Left hindlimb (tissue), 1 donor: Measurements from ENCODE around the gene TKTL2.

Experiments
- DNase-seq: peaks from one replicate; pipeline ENCODE4 v3.0.0-alpha.2; 2018

Gene TKTL2, protein sequence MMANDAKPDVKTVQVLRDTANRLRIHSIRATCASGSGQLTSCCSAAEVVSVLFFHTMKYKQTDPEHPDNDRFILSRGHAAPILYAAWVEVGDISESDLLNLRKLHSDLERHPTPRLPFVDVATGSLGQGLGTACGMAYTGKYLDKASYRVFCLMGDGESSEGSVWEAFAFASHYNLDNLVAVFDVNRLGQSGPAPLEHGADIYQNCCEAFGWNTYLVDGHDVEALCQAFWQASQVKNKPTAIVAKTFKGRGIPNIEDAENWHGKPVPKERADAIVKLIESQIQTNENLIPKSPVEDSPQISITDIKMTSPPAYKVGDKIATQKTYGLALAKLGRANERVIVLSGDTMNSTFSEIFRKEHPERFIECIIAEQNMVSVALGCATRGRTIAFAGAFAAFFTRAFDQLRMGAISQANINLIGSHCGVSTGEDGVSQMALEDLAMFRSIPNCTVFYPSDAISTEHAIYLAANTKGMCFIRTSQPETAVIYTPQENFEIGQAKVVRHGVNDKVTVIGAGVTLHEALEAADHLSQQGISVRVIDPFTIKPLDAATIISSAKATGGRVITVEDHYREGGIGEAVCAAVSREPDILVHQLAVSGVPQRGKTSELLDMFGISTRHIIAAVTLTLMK

DNA sequence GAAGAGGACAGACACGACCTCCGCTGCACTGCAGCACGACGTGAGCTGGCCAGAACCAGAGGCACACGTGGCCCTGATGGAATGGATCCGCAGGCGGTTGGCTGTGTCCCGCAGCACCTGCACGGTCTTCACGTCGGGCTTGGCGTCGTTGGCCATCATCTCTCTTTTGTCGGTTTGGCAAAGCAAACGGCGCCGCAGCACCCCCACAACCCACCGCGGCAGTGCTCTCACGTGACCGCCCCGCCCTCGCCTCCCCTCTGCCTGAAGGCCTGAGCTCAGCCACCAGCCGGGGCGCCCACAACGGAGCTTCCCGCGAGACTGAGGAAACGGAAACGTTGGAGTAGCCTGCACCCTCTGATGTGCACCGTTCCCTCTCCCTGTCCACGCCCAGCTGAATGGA is at the start of gene TKTL2:
TSS of gene TKTL2 (minus strand) at position 179 of the 400 bp plus-strand sequence. CDS start at position 159, 20 bp downstream.
- DNase-seq, result no peak

DNA sequence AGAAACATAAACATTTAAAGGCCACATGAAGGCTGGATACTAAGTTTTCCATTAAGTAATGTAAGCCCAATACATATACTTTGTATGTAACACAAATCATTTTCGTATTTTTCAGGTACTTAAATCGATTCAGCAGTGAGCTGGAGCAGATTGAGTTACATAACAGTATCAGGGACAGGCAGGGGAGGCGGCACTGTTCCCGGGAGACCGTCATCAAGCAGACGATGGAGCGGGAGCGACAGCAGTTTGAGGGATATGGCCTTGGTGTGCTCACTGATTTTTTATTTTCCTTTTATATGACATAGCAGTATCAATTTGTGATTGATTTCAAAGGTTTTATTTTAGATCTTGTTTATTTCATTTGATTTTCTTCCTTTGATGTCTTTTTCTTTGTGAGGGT is 41.6 kb upstream of the TKTL2 start:
- DNase-seq, result no peak

DNA sequence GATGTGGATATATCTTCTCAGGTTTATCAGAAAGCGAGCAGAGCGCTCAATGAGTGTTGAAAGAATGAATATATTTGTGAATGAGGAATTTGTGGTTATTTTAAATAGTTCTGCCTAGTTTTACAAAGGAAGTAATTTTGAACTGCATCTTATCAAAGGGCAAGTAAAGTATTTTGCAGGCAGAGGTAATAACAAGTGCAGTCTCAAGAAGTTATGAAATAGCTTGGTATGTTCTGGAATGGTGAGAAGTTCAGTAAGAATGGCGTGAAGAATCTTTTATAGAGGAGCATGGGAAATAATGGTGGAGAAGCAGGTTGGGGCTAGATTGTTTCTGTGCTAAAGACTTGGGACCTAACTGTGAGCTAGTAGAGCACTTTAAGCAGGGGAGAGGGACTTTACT is 31.8 kb upstream of the TKTL2 start:
- DNase-seq, result no peak

DNA sequence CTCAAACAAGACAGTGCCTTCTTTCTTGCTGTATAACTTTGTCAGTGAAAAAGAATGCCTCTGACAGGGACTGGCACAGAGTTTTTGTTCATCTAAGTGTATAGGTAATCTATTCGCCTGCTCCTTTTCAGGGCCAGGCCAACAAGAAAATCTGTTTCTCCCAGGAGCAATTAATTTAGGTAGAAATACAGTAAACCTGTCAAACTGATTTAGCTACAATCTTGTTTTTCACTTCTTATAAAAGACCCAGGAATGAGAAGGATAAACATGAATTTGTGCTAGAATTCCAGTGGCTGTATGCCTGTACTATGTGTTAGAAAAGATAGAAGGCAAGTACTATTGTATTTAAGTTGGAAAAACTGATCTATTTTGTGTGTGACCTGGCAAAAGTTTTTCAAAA is 27.0 kb upstream of the TKTL2 start:
- DNase-seq, result no peak

DNA sequence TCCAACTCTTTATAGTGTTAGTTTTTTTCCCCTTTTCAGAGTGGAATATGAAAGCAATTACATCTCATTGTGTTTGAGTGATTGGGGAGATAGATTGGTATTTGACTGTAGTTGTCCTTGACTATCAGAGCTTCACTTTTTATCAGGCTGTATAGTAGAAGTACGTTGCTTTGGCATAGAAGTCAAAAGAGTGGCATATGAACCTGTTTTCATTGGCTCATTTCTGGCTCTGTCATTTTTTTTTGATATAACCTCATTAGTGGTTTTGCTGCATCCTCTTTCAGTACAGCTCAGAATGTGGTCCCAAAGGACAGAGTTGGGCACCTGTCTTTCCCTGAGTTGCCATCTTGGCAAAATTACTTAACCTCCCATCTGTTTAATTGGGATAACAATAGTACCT is 22.3 kb upstream of the TKTL2 start:
- DNase-seq, result no peak

DNA sequence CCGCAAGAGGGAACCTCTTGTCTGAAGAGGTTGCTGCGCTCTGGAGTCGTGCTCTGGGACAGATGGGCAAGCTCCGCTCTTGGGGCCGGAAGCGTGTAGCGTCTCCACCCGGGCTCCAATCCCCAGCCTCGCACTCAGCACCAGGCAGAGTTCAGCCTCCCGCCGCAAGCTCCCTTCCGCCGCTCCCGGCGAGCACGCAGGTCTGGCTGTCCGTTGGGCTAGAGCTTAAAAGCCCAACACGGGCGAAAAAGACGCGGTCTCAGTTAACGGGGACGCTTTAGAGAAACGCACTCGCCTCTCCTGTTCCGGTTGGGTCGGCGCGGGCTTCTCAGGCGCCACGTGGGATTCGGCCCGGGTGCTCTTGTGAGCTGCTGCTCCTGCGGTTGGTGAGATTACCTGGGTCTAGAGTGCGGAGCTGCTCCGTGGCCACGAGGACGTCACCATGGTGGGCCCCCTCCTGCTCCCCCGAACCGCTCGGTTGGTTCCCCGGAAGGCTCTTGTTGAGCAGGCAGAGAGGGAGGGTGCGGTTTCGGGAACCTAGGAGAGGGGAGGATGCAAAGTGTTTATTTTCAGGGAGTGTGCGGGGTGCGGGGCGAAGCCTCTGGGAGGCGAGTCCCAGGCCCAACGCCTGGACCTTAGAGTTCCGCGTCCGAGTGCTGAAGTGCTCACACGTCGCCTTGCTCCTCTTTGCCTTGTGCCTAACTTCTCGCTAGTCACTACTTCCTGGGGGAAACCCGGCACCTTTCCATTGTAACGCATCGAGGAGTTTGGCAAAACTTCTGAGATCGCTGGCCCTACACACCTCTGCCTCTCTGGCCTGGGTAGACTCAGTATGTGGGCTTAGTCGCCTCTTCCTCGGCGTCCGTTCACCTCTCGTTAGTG is 21.0 kb upstream of the TKTL2 start, which contains the start of gene TMA16:
TSS of gene TMA16 (plus strand) at position 331 of the 882 bp plus-strand sequence. CDS start at position 443, 112 bp downstream.
- DNase-seq, result peak; percentile 93

DNA sequence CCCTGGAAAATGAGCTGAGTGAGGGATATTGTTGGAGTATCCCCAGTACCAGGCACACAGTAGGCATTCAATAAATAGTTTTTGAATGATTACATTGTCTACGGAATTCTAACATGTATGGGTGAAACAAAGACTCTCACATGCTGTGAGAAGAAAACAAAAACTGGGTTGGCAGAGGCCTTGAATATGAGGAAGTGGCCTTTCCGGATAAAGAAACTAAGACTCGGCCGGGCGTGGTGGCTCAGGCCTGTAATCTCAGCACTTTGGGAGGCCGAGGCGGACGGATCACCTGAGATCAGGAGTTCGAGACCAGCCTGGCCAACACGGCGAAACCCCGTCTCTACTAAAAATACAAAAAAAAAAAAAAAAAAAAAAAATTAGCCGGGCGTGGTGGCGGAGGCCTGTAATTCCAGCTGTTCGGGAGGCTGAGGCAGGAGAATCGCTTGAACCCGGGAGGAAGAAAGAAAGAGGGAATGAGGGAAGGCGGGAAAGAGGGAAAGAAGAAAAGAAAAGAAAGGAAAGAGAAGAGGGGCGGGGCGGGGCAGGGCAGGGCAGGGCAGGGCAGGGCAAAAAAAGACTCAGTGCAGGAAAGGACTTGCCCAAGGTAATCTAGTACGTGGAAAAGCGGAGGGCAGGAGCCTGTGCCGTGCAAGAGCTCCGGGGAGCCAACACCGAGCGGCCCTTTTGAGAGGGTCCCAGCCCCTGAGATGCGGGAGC is 20.2 kb upstream of the TKTL2 start:
- no peak for DNase-seq

DNA sequence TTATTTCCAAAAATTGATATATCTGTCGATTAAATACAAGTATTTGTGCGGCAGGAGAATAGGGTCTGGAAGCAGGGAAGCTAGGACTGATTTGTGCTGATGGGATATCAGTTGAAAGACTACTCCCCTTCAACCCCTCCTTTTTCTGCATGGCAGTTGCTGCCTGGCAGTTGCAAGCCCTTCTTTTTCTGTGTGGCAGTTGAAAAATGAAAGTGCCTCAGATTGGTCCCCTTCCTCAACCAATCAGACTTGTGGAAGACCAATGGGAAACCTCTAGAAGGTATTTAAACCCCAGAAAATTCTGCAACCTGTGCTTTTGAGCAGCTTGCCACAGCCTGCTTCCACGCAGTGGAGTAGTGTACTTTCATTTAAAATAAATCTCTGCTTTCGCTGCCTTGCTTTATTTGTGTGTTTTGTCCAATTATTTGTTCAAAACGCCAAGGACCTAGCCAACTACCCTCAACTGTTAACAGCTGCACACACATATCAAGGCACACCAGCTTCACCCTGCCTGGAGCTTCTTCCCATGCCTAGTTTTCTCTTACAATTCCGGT is 19.5 kb upstream of the TKTL2 start:
- DNase-seq, result no peak

DNA sequence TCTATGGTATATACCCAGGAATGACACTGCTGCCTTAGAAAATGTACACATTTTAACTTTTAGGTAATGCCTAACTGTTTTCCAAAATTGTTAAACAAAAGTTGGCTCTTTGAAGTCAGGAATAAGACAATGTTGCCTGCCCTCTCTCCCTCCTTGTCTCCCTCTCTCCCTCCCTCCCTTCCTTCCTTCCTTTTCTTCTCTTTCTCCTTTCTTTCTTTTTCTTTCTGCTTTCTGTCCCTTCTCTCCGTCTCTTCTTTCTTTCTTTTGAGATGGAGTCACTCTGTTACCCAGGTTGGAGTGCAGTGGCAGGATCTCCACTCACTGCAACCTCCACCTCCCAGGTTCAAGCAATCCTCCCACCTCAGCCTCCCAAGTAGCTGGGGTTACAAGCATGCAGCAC is 16.4 kb upstream of the TKTL2 start:
- no peak for DNase-seq

DNA sequence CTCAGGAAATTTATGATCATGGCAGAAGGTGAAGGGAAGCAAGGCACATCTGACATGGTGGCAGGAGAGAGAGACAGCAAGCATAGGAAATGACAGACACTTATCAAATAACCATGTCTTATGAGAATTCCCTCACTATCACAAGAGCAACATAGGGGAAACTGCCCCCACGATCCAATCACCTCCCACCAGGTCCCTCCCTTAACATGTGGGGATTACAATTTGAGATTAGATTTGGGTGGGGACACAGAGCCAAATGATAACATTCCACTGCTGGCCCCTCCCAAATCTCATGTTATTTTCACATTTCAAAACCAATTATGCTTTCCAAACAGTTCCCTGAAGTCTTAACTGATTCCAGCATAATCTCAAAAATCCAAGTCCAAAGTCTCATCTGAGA is 12.8 kb upstream of the TKTL2 start:
- no peak for DNase-seq

DNA sequence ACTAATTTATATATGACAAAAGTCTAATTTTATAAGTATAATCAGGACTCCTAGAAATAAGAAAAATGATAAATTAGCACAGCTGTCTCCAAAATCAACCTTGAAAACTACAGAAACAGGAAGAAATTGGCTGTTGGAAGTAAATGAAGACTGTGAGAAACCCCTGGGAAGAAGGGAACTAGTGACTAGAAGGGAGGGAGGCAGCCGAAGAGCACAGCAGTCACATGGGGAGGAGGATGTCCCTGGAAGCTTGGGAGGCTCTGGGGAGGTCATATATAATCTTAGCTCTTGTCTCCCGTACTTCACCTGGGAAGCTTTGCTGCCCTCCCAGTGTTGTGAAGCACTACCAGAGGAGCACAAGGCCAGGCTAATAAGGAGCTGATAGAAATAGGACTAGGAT is 12.0 kb upstream of the TKTL2 start:
- DNase-seq, result no peak

DNA sequence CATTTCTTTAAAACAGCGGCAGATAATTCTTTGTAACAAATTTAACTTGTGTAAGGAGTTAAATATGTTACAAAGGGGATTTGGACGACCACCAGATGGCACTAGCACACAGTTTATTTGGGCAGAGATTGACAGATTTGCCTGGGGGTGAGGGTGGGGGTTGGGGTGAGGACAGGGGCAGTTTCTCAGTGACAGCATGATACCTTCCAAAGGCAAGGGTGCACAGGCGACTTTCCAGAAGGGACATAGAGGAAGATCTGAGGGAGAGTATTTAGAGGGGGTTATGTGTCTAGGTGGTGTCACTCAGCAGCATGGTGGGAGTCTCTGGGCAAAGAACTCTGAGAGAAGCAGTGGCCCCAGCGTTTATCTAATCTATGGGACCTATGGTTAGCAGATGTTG is 11.4 kb upstream of the TKTL2 start:
- DNase-seq, result peak; percentile 36

DNA sequence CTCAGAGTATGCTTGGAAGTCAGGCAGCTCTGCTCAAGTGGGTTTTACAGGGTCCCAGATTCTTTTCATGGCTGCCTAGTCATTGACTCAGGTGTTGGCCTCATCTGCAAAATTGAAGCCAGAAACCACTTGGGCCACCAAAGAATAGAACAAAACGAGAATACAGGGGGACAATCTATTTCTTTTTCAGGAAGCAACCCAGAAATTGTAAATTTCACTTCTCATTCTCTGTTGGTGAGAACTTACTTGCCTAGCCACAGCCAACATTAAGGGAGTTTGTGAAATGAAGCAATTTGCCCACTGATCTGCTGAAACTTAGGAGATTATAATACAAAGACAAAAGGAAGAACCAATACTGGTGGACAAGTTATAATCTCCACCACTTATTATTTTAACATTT is 8.6 kb upstream of the TKTL2 start:
- DNase-seq, result no peak

DNA sequence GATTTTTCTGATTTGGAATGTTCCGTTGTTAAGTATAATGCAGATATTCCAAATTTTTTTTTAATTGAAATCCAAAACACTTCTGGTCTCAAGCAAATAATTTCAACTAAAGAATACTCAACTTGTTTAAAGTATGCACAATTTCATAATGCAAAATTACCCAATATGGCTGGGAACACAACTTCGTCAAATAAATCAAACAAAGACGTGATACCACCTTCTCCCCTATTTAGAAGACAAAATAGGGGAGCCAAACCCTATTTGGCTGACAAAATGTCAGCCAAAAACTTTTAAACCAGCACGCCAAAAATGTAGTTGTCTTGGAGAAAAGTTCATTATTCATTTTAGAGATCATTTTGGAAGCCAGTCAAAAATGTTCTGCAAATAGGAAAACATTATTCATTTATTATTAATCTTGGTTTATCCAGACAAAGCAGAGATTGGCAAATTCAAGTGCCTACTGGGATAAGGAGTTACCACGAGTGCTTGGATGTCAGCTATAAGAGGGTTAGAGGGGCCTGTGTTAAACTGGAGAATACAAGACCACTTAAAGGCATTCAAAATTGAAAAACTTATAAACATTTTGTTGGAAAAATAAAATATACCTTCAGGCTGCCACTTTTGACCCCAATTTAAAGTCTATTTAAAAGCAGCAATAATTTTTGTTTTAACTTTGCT is 3.3 kb upstream of the TKTL2 start:
- DNase-seq, result no peak

DNA sequence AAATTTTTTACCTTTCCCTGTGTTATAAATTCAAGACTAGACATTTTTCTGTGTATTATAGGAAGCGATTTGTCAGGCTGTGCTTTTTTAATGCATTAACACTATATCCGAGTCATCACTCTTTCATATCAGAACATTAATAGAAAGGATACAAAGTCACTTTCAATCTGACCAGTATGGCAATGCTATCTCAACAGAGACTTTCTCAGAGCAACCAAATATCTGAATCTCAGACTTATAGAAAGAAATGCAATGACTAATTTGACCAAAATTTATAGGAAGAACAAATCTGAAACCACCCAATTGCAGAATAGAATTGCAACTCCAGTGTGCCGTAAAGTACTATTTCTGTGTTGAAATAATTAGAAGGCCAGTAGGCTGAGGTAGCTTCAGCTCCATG is 473 bp upstream of the TKTL2 start:
- no peak for DNase-seq

DNA sequence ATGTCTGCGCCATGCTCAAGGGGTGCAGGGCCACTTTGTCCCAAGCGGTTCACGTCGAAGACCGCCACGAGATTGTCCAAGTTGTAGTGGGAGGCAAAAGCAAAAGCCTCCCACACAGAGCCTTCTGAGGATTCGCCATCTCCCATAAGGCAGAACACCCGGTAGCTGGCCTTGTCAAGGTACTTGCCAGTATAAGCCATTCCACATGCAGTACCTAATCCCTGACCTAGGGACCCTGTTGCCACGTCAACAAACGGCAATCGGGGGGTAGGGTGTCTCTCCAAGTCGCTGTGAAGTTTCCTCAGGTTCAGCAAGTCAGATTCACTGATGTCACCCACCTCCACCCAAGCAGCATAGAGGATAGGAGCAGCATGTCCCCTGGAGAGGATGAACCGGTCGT is 424 bp downstream of the TKTL2 start:
- no peak for DNase-seq

DNA sequence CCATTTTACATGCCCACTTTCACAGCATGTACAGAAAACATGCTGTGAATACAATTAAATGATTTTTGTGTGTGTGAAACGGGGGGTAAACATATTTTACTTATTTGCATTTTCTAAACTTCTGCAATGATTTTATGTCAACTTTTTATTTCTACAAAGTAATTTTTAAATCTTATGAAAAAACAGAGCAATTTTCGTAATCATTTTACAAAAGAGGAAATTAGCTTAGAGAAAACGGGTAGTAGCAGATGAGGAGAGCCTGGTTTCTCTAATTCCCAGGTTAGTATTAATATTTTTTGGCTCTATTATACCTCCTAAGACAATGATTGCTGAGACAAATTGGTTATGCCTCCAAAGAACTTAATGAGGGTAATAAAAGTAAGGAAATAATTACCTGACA is 3.2 kb downstream of the TKTL2 start:
- no peak for DNase-seq

DNA sequence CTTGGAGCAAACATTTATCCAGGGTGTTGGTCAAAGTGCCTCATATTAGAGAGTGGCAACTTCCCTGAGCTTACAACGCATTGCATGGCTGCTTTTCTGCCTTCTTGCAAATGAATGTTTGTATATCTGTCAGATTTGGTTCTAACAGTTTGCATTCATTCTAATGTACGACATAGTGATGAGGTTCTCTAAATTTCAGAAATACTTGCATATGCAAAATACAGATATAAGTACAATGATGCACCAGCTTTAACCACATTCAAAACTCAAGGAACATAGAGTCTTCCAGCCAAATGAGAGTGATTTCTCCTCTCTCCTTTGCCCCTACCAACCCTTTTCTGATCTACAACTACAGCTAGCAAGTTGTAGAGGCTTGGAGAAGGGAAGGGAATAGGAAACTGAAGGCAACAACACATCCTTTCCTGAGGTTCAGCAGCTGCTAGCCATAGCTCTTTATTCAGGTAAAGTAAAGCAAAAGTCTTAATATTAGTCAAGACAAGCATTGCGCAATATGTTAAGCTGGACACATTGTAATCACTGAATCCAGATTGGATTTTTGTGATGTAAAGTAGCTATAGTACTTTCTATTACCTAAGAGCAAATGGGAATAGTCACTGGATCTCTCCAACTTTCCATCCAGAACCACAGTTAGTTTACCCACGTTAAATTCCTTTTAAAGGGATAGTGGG is 6.3 kb downstream of the TKTL2 start:
- no peak for DNase-seq

DNA sequence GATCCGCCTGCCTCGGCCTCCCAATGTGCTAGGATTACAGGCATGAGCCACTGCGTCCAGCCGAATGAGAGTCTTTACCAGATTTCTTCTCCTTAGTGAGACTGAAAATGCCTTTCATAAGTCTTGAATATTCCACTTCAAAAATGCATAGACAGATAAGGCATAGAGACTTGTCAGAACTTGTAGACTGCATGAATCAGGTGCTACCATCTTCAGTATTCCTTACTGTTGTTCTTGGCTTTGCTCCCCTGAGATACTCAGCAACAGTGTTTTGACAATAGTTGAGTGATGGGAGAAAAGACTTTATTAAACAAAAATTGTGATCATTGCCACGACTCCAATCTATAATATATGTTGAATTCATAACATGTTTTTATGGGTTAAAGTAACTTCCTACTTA is 11.0 kb downstream of the TKTL2 start:
- no peak for DNase-seq

DNA sequence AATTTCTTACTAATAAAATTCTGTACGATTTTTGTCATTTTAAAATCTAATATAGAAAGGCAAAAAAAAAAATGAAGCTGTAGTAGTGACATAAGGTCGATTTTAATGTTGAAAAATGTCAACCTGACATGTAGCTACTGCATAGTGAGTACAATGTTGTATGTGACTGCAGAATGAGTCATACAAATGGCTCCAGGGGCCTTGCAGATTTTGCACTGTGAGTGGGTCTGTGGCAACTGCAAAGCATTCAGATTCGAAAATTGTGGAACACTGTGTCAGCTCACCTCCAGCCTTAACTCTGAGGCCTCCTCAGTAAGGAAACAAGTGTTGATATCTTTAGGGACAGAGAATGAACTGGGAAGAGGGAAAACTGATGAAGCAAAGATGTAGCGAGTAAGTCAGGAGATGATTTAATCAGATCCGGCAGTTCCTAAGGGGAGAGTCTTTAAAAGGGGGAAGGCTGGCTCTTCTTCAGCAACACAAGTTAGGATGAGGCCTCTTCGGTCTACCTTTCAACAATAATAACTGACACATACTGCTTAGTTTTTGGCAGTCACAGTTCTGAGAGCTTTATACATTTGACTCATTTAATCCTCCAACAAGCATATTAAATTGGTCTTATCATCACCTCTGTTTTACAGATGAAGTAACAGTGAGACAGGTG is 24.9 kb downstream of the TKTL2 start:
- DNase-seq, result no peak

DNA sequence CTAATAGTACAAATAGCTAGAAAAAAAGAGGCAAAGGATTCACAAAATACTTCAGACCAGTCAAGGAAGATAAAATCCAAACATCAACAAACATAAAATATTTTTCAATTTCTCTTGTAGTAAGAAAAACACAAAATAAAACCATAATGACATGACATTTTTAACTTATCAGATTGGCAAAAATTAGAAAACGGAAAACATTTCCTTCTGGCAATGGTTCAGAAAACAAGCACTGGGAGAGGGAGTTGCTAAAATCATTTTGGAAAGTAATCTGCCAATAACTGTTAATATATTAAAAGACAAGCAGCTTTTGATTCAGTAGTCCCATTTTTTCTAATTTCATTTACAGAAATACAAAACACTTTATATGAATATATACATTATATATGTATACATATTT is 26.1 kb downstream of the TKTL2 start:
- no peak for DNase-seq
